Measurements from ENCODE around the gene AP2M1. TPM values are rescaled to one million over a fixed set of nuclear protein-coding genes. Genes with fewer than 3 reads are reported as not detected.
A peak's percentile ranks its signal among the peaks of the same experiment; 100 is the strongest.

The AP2M1 gene
- total and polyA plus RNA-seq, 2 of the 13 experiments (the other 11 are each of a cell fraction or from before 2014, with no cell fraction given), result 126 to 146 TPM

DNA sequence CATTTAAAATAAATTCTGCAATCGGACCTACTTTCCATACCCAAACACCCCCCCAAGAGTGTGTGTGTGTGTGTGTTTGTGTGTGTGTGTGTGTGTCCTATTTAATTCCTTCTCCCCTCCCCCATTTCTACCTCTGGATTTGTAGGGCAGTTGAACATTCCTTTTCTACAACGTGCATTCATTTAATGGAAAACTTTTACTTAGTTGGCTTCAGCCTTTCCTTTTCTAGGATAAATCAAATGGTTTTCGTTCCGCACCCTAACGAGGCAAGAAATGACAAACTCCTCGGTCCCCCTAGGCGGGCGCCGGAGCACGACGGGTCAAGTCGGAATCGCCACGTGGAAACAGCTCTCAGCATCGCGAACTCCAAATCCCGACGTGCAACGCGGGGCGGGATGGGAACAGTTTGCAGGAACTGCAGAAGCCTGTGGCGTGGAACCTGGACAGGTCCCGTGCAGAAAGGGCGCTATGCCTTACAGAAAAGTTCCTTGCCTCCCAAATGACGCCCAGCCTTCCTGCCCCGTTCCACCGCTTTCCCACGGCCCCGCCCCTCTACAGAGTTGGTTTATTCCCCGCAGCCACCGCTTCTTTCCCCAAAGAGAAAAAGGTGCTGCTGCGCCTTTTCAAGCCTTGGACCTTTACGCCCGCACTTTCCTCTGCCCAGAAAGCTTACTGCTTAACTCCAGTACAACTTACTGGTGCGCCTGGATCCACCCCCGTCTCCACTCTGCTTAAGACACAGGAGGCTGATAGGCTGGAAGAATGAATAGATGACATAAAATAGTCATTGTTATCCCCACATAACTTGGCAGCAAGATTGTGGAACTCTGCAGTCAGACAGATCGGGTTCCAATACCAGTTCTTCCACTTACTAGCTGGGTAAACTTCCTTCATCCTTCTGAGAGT, 40.6 kb upstream of the AP2M1 start (continued):
- TF ChIP-seq STAT6 (CRISPR knock-in tag; IDR thresholded peaks at IDR 0.05; ENCODE audit: borderline replicate concordance), result no peak
- TF ChIP-seq, protein P1, sequence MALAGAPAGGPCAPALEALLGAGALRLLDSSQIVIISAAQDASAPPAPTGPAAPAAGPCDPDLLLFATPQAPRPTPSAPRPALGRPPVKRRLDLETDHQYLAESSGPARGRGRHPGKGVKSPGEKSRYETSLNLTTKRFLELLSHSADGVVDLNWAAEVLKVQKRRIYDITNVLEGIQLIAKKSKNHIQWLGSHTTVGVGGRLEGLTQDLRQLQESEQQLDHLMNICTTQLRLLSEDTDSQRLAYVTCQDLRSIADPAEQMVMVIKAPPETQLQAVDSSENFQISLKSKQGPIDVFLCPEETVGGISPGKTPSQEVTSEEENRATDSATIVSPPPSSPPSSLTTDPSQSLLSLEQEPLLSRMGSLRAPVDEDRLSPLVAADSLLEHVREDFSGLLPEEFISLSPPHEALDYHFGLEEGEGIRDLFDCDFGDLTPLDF (CRISPR knock-in tag; IDR thresholded peaks at IDR 0.05), result peak; percentile 54
- TF ChIP-seq MTF2 (CRISPR knock-in tag; IDR thresholded peaks at IDR 0.05; ENCODE audit: borderline replicate concordance), result no peak
- TF ChIP-seq ZNF670 (CRISPR knock-in tag; IDR thresholded peaks at IDR 0.05; ENCODE audit: borderline replicate concordance), result peak; percentile 97
- no peak for TF ChIP-seq JUND (CRISPR knock-in tag; IDR thresholded peaks at IDR 0.05)
- peak; percentile 60; the same call in 1 of the 2 replicates for TF ChIP-seq MEIS2 (CRISPR knock-in tag; IDR thresholded peaks at IDR 0.05)
- TF ChIP-seq MEF2D (CRISPR knock-in tag; IDR thresholded peaks at IDR 0.05), result no peak
- TF ChIP-seq, protein P2, sequence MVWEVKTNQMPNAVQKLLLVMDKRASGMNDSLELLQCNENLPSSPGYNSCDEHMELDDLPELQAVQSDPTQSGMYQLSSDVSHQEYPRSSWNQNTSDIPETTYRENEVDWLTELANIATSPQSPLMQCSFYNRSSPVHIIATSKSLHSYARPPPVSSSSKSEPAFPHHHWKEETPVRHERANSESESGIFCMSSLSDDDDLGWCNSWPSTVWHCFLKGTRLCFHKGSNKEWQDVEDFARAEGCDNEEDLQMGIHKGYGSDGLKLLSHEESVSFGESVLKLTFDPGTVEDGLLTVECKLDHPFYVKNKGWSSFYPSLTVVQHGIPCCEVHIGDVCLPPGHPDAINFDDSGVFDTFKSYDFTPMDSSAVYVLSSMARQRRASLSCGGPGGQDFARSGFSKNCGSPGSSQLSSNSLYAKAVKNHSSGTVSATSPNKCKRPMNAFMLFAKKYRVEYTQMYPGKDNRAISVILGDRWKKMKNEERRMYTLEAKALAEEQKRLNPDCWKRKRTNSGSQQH (CRISPR knock-in tag; IDR thresholded peaks at IDR 0.05; ENCODE audit: low read depth), result peak; percentile 21; the same call in 1 of the 2 replicates
- no peak for TF ChIP-seq ZNF253 (CRISPR knock-in tag; IDR thresholded peaks at IDR 0.05; ENCODE audit: borderline replicate concordance)
- peak; percentile 93 for TF ChIP-seq ZNF143 (CRISPR knock-in tag; IDR thresholded peaks at IDR 0.05)
- TF ChIP-seq CEBPZ (IDR thresholded peaks at IDR 0.05; ENCODE audit: low read length), result no peak
- peak; percentile 84; the same call in 1 of the 2 replicates for TF ChIP-seq ZNF552 (CRISPR knock-in tag; IDR thresholded peaks at IDR 0.05; ENCODE audit: borderline replicate concordance)
- TF ChIP-seq ZNF569 (CRISPR knock-in tag; IDR thresholded peaks at IDR 0.05; ENCODE audit: borderline replicate concordance), result no peak
- TF ChIP-seq CENPX (CRISPR knock-in tag; IDR thresholded peaks at IDR 0.05), result no peak
- peak; percentile 75; the same call in 1 of the 2 replicates for TF ChIP-seq ERF (CRISPR knock-in tag; IDR thresholded peaks at IDR 0.05)
- TF ChIP-seq YY1 (IDR thresholded peaks at IDR 0.05; ENCODE audit: insufficient read depth, insufficient replicate concordance, low read depth, low read length), result peak; percentile 36
- 0 out of 2 replicates have a peak, but pooled peaks have one; percentile 46 for TF ChIP-seq ZSCAN29 (CRISPR knock-in tag; conservative IDR thresholded peaks at IDR 0.05)
- TF ChIP-seq ZNF292 (CRISPR knock-in tag; IDR thresholded peaks at IDR 0.05; ENCODE audit: borderline replicate concordance, low read depth), result peak; percentile 29; the same call in 1 of the 2 replicates
